PC-3 (cell line): ENCODE results near the gene FAN1. TPM values are rescaled to one million over a fixed set of nuclear protein-coding genes. Genes with fewer than 3 reads are reported as not detected.

Experiments
- ATAC-seq: fragments of 200-7000 bp; cut with Tn5 transposase; 2 replicates; pipeline ENCODE4 v1.9.1; 2020; ENCODE audit warnings: mild to moderate bottlenecking, moderate library complexity
- BruUV-seq: library from RNA; stranded (reverse); fragments of 400-500 nt; replicated peaks from 2 replicates; lab custom pipeline; 2021; lab: Mats Ljungman, UMichigan
- CTCF ChIA-PET: fragments of 300-600 bp; sonication (Branson Sonifier 250); formaldehyde crosslinking; loops from one replicate; lab custom pipeline; 2022; ENCODE audit warnings: antibody characterized with exemption; lab: Charles Lee
- POLR2A ChIA-PET: fragments of 300-600 bp; sonication (Branson Sonifier 250); formaldehyde crosslinking; loops from one replicate; lab custom pipeline; 2022; ENCODE audit warnings: antibody characterized with exemption; ENCODE audit not compliant: unreplicated experiment; lab: Charles Lee
- DNase-seq: peaks from one replicate; pipeline ENCODE4 v3.0.0-alpha.2; 2015
- H2AFZ ChIP-seq: fragments of 300-600 bp; sonication (generic); 2 replicates; pipeline ENCODE4 v1.6.0; 2016; ENCODE audit warnings: antibody characterized with exemption, low read length
- H3F3A ChIP-seq: fragments of 300-600 bp; sonication (generic); one replicate; pipeline ENCODE4 v1.6.0; 2017; ENCODE audit warnings: antibody characterized with exemption, low read length, control low read depth, mild to moderate bottlenecking; ENCODE audit not compliant: unreplicated experiment
- H3K27ac ChIP-seq: fragments of 300-600 bp; sonication (generic); 2 replicates; pipeline ENCODE4 v1.5.1; 2016; ENCODE audit warnings: mild to moderate bottlenecking, low read length
- H3K27me3 ChIP-seq: fragments of 300-600 bp; sonication (generic); 2 replicates; pipeline ENCODE4 v1.6.1; 2016; ENCODE audit warnings: low read length, mixed read lengths
- H3K36me3 ChIP-seq: fragments of 300-600 bp; sonication (generic); 2 replicates; pipeline ENCODE4 v1.6.1; 2016; ENCODE audit warnings: low read depth, mixed run types, low read length, mixed read lengths
- H3K4me1 ChIP-seq: fragments of 300-600 bp; sonication (generic); 2 replicates; pipeline ENCODE4 v1.5.1; 2016; ENCODE audit warnings: low read length; ENCODE audit not compliant: insufficient read depth
- H3K4me2 ChIP-seq: fragments of 300-600 bp; sonication (generic); 2 replicates; pipeline ENCODE4 v1.6.0; 2016; ENCODE audit warnings: low read length
- H3K4me3 ChIP-seq: fragments of 300-600 bp; sonication (generic); 2 replicates; pipeline ENCODE4 v1.5.1; 2016; ENCODE audit warnings: mild to moderate bottlenecking, low read length, mixed read lengths
- H3K79me2 ChIP-seq: fragments of 300-600 bp; sonication (generic); 2 replicates; pipeline ENCODE4 v1.6.1; 2017; ENCODE audit warnings: low read length, mixed read lengths
- H3K9ac ChIP-seq: fragments of 300-600 bp; sonication (generic); 2 replicates; pipeline ENCODE4 v1.6.0; 2016; ENCODE audit warnings: mild to moderate bottlenecking, low read length
- H3K9me2 ChIP-seq: fragments of 300-600 bp; sonication (generic); replicated peaks from 2 replicates; pipeline ENCODE4 v1.6.1; 2016; ENCODE audit warnings: mixed run types, low read length, mixed read lengths
- H3K9me3 ChIP-seq: fragments of 300-600 bp; sonication (generic); 2 replicates; pipeline ENCODE4 v1.6.1; 2016; ENCODE audit warnings: low read length, mixed read lengths
- H4K20me1 ChIP-seq: fragments of 300-600 bp; sonication (generic); 2 replicates; pipeline ENCODE4 v1.6.1; 2016; ENCODE audit warnings: low read length, mixed read lengths
- EZH2 ChIP-seq: fragments of 300-600 bp; sonication (generic); IDR thresholded peaks from one replicate; pipeline ENCODE4 v1.6.1; 2017; ENCODE audit warnings: antibody characterized with exemption, mild to moderate bottlenecking, low read length; ENCODE audit not compliant: unreplicated experiment
- EZH2phosphoT487 ChIP-seq: fragments of 300-600 bp; sonication (generic); IDR thresholded peaks from 2 replicates; pipeline ENCODE4 v1.6.1; 2018; ENCODE audit warnings: mild to moderate bottlenecking, antibody characterized with exemption, low read length, borderline replicate concordance
- intact Hi-C: fragments of 100-400 bp; cut with micrococcal nuclease; formaldehyde crosslinking; loops from 2 replicates; pipeline ENCODE4 v1.9.0; 2023
- total RNA-seq: library from RNA; depleted of rRNA; stranded (reverse); fragments of >200 nt; gene quantifications from 2 replicates; pipeline ENCODE4 v1.2.3, GENCODE V29; 2014; rRNA removed
- TF ChIP-seq, protein P1 (sequence below): fragments of 300-600 bp; sonication (generic); conservative IDR thresholded peaks from 2 replicates; pipeline ENCODE4 v1.5.1; 2017; ENCODE audit warnings: antibody characterized with exemption, low read depth, mild to moderate bottlenecking, low read length

Gene FAN1
- total RNA-seq, 1 experiment from 2014 or later = 16.4 TPM

DNA sequence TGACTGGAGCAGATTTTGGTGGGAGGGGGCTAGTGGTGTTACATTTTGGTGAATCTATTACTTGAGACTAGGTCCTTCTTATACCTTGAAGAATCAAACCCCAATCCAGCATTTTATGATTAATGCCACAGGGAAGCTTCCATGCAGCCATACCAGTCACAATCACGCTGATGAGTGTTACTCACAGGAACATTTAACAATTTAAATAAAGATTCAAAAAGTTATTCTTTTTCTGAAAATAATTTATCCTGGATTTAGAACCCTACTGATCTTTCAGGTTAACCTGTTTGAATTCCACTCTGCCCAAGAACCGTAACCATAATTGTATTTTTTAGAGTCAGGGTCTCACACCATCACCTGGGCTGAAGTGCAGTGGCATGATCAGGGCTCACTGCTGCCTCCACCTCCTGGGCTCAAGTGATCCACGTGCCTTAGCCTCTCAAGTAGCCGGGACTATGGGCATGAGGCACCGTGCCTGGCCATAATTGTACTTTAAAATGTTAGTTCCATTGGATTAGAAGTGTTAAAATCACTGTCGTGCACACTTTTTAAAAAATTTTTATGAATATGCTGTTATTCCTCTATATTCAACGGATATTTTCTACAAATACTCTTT, 88.6 kb downstream of the FAN1 start:
- no peaks in the 10 kb centered on the region for H3F3A ChIP-seq
- POLR2A ChIA-PET = no interaction called here
- TSS peak; percentile 82 for BruUV-seq
- H2AFZ ChIP-seq = peak overlapping the region; percentile 95
- H3K27ac ChIP-seq = 0 out of 2 replicates have a peak overlapping the region, but pooled peaks have one; percentile 22
- H3K36me3 ChIP-seq = no peaks in the 10 kb centered on the region
- H3K9ac ChIP-seq = peak overlapping the region; percentile 89
- H3K4me2 ChIP-seq = peak overlapping the region; percentile 95
- H3K4me3 ChIP-seq = peak overlapping the region; percentile 100
- CTCF ChIA-PET = no interaction called here
- ATAC-seq (no peak), DNase-seq (no peak)
- no peaks in the 10 kb centered on the region for H3K27me3 ChIP-seq
- TF ChIP-seq, protein P1, sequence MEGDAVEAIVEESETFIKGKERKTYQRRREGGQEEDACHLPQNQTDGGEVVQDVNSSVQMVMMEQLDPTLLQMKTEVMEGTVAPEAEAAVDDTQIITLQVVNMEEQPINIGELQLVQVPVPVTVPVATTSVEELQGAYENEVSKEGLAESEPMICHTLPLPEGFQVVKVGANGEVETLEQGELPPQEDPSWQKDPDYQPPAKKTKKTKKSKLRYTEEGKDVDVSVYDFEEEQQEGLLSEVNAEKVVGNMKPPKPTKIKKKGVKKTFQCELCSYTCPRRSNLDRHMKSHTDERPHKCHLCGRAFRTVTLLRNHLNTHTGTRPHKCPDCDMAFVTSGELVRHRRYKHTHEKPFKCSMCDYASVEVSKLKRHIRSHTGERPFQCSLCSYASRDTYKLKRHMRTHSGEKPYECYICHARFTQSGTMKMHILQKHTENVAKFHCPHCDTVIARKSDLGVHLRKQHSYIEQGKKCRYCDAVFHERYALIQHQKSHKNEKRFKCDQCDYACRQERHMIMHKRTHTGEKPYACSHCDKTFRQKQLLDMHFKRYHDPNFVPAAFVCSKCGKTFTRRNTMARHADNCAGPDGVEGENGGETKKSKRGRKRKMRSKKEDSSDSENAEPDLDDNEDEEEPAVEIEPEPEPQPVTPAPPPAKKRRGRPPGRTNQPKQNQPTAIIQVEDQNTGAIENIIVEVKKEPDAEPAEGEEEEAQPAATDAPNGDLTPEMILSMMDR = no peak
- TF ChIP-seq EZH2phosphoT487 = no peak
- TF ChIP-seq EZH2 = no peak
- H3K9me3 ChIP-seq = no peaks in the 10 kb centered on the region
- peaks cover 20% of the 10 kb centered on the region for H3K4me1 ChIP-seq
- intact Hi-C loops = loop anchor here (5.0 to 10.0 kb wide), 2 partner anchors 168 to 495 kb away; no protein-coding TSS in a partner anchor
- peaks cover 20% of the 10 kb centered on the region for H3K79me2 ChIP-seq
- H4K20me1 ChIP-seq = no peaks in the 10 kb centered on the region
- H3K9me2 ChIP-seq = no peaks in the 10 kb centered on the region

Other genes with a start within 250 kb of the FAN1 start
- gene MTMR10, start 87.7 kb downstream of the FAN1 start, total RNA-seq = 7.6 and 9.7 TPM in 2 replicates
- gene TRPM1, start 197.8 kb downstream of the FAN1 start, total RNA-seq = not detected in 2 replicates